ENCODE data around the gene CDY1B.
"Not testable (repeated sequence)": the region's sequence is repeated elsewhere in the genome, so short reads cannot be mapped to it uniquely, and the experiment has no call there.

The CDY1B gene, protein sequence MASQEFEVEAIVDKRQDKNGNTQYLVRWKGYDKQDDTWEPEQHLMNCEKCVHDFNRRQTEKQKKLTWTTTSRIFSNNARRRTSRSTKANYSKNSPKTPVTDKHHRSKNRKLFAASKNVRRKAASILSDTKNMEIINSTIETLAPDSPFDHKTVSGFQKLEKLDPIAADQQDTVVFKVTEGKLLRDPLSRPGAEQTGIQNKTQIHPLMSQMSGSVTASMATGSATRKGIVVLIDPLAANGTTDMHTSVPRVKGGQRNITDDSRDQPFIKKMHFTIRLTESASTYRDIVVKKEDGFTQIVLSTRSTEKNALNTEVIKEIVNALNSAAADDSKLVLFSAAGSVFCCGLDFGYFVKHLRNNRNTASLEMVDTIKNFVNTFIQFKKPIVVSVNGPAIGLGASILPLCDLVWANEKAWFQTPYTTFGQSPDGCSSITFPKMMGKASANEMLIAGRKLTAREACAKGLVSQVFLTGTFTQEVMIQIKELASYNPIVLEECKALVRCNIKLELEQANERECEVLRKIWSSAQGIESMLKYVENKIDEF

DNA sequence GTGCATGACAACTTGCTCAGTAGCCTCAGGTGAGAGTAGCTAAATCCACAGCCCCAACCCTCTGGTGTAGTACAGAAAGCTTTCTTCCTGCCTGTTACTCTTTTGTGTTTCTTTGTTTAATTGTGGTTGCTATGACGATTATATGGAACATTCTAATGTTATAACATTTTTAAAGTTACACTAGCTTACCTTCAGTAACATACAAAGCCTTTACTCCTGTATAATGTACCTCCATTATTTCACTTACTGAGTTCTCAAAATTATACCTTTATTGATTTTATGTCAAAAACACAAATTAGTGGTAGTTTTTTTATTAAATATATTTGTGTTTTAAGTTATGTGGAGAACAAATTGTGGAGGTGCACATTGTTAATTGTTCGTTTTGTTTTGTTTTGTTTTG, at the start of gene CDY1B:
CDY1B (minus strand) TSS at position 101 of the 400 bp plus-strand sequence. CDS start 331 bp downstream, outside the sequence.
- H3K36me3 Mint-ChIP-seq (ENCODE audit: low read depth); H3K27me3 Mint-ChIP-seq; H3K4me3 Mint-ChIP-seq; H3K4me1 Mint-ChIP-seq (ENCODE audit: low read depth); H3K9me3 Mint-ChIP-seq; H3K27ac Mint-ChIP-seq; DNase-seq: not testable (repeated sequence)

DNA sequence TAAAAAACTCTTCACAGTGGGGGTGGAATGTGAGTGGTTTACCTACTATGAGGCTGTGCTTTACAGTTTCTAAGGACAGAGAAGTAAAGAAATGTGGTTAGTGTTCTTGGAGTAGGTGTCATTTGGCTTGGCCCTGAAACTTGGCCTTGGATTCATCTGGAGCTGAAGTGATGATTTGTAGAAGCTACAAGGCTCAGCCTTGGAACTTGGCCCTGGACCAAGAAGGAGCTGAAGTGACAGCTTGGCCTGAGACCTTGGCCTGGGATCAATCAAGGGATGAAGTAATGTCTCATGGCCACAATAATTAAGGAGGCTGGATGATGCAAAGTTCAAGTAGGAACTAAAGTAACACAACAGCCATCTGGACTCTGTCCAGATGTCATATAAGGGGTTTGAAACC, 1.7 kb upstream of the CDY1B start:
- not testable (repeated sequence) for H3K36me3 Mint-ChIP-seq (ENCODE audit: low read depth); H3K27me3 Mint-ChIP-seq; H3K4me3 Mint-ChIP-seq; H3K4me1 Mint-ChIP-seq (ENCODE audit: low read depth); H3K9me3 Mint-ChIP-seq; H3K27ac Mint-ChIP-seq; DNase-seq

DNA sequence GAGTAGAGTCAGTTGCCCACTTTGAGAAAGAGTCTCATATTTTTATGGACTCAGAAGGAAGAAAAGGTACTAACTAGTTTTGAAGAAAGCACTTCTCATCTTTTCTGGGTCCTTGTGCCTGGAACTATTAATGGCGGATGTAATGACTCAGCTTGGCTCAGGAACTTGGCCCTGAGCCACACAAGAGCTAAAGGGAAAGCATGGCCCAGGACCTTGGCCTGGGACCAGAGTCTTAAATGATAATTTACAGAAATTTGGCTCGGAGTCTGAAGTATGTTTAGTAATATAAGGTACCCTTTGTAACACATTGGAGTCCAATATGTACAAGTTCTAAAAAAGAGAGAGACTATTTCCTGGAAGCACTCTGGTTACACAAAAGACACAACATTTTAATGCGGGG, 4.6 kb downstream of the CDY1B start:
- H3K9me3 Mint-ChIP-seq; H3K36me3 Mint-ChIP-seq (ENCODE audit: low read depth); H3K4me1 Mint-ChIP-seq (ENCODE audit: low read depth); H3K27me3 Mint-ChIP-seq; DNase-seq; H3K4me3 Mint-ChIP-seq; H3K27ac Mint-ChIP-seq: not testable (repeated sequence)

DNA sequence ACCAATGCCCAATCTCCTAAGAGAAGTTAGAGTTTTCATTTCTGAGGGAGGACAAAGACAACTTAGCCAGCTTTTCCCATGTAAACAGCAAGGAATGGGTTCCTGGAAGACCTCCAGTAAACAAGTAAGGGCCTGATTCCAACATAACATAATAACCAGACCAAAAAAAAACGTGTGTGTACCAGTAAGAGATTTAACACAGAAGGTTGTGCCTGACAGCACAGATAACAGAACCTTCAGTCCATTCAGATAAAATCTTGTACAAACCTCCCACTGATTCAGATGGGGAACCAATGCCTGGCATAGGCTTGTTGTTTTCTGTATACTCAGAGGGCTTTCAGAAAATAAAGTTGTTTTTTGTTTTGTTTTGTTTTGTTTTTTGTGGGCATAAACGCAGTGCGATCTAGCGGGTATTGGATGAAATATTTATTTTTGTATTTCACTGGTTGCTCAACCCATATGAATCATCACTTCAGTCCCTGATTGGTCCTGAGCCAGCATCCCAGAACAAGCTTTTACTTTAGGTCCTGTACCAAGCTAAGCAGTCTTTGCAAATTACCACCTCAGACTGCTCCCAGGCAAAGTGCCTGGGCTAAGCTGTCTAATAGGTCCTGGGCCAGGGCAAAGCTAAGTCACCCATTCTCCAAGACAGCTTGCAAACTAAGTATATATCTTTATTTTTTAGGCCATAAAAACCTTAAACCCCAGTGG, 8.7 kb downstream of the CDY1B start:
- not testable (repeated sequence) for H3K4me3 Mint-ChIP-seq; H3K27me3 Mint-ChIP-seq; DNase-seq; H3K36me3 Mint-ChIP-seq (ENCODE audit: low read depth); H3K4me1 Mint-ChIP-seq (ENCODE audit: low read depth); H3K9me3 Mint-ChIP-seq; H3K27ac Mint-ChIP-seq

DNA sequence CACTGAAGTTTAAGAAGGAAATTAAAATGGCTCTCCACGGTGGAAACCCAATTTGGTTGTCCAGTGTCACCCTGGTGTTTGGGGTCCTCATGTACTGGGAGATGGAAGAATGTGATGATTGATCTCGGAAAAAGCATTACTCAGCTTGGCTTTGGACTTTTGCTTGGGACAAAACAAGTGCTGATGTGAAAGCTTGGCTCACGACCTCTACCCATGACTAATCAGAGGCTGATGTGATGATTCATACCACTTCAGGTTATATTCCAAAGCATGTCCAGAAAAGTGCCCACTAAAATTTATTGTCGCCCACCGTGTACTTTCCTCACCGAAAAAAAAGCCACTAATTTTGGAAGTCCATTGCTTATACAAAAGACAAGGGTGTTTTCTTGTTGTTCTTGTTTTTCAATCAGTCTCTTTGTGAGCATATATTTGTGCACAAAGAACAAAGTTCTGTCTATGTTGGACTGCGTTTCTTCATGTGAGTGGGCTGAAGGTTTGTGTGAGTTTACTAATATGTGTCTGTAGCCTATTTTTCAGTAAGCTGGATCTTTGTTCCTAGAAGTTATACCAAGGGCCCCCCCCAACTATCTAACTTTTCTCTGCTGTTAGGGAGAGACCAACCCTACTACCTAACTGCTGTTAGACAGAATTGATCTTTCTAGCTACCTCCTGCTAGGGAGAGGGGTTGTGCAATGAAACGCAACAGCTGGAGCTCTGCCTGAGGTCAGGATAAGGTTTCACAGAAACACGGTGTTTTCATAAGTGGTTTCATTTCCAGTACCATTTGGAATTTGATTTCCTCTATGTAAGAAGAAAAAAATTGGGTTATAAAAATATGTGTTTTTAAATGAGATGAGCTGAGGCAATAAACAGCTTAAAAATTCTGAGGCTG, 21.4 kb downstream of the CDY1B start:
- H3K27me3 Mint-ChIP-seq; H3K9me3 Mint-ChIP-seq; H3K4me1 Mint-ChIP-seq (ENCODE audit: low read depth): not testable (repeated sequence)

More for the DNA sequence above, 21.4 kb downstream of the CDY1B start:
- not testable (repeated sequence) for H3K36me3 Mint-ChIP-seq (ENCODE audit: low read depth); H3K4me3 Mint-ChIP-seq; H3K27ac Mint-ChIP-seq; DNase-seq
